Retinal pigment epithelial cell (primary cell): ENCODE results near the gene TYMS.
A peak's percentile ranks its signal among the peaks of the same experiment; 100 is the strongest.

ENCODE experiments used
- DNase-seq: peaks from one replicate; pipeline ENCODE4 v3.0.0-alpha.2; 2010; ENCODE audit warnings: low read depth
- H3K4me3 ChIP-seq: 2 replicates; pipeline ENCODE4 v1.5.1; 2011; ENCODE audit warnings: mild to moderate bottlenecking, low read length, control low read depth, moderate library complexity
- CTCF ChIP-seq: conservative IDR thresholded peaks from 2 replicates; pipeline ENCODE4 v1.5.1; 2011; ENCODE audit warnings: low read depth, low read length, control low read depth, inconsistent platforms

TYMS gene

DNA sequence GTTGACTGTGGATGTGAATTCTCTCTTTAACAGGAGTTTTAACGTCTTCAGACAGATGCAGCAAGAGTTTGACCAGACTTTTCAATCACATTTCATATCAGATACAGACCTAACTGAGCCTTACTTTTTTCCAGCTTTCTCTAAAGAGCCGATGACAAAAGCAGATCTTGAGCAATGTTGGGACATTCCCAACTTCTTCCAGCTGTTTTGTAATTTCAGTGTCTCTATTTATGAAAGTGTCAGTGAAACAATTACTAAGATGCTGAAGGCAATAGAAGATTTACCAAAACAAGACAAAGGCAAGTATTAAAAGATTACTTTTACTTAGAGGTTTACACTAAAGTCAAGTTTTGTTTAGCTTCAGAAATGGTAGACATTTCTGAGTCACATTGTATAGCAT lies 30.2 kb upstream of the TYMS start:
- no peak overlapping the region for H3K4me3 ChIP-seq
- DNase-seq: no peak
- TF ChIP-seq CTCF: no peak

- DNase-seq: no peak
- no peak for TF ChIP-seq CTCF
Measured at GRCh38 chr18:629269-630150, 27.9 kb upstream of the TYMS start.

GRCh38 chr18:631560-631959 lies 25.9 kb upstream of the TYMS start:
- TF ChIP-seq CTCF: no peak
- DNase-seq: no peak
- no peak overlapping the region for H3K4me3 ChIP-seq

More at GRCh38 chr18:629269-630150, 27.9 kb upstream of the TYMS start:
- H3K4me3 ChIP-seq: no peak overlapping the region

DNA sequence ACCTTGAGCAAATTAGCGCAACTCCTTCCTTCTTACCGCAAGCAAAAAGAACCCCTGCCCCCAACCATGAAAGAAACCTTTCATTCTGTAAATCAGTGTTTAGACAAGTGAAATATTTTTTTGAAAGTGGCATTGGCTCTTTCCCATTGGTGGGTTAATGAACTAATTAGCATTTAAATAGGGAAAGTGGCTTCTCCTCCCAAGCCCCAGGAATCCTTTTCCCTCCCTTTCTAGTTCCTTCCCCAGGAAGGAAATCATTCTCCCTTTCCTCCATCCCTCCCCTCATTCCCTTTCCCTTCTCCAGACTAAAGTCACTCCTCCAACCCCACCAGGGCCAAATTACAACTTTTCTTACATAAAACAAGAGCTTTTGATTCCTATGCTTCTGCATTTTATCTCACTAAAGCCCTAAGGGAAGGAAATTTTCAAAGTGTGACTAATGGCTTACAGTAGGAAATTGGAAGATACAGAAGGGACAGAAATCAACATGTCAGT lies 22.9 kb upstream of the TYMS start:
- DNase-seq: no peak
- no peak for TF ChIP-seq CTCF
- no peak overlapping the region for H3K4me3 ChIP-seq

DNA sequence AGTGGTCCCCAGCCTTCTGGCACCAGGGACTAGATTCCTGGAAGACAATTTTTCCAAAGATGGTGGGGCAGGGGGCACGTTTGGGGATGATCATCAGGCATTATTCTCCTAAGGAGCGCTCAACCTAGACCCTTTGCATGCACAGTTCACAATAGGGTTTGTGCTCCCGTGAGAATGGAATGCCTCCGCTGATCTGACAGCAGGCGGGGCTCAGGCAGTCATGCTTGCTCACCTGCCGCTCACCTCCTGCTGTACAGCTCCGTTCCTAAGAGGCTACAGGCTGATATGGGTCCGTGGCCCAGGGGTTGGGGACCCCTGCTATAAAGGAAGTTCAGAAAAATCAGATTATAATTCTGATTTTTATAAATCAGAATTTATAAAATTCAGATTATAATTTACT lies 22.3 kb upstream of the TYMS start:
- no peak for DNase-seq
- no peak for TF ChIP-seq CTCF
- H3K4me3 ChIP-seq: no peak overlapping the region

DNA sequence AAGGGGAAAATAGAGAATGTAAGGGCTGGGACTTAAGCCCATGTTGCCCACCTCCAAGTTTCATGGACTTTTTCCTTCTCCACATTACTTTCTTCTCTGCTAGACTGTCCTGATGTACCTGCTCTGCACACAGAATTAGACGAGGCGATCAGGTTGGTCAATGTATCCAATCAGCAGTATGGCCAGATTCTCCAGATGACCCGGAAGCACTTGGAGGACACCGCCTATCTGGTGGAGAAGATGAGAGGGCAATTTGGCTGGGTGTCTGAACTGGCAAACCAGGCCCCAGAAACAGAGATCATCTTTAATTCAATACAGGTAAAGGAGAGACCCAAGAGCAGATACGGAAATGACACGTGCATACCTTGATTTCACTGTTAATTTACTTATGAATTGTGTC lies 16.2 kb upstream of the TYMS start:
- TF ChIP-seq CTCF: no peak
- DNase-seq: no peak

DNA sequence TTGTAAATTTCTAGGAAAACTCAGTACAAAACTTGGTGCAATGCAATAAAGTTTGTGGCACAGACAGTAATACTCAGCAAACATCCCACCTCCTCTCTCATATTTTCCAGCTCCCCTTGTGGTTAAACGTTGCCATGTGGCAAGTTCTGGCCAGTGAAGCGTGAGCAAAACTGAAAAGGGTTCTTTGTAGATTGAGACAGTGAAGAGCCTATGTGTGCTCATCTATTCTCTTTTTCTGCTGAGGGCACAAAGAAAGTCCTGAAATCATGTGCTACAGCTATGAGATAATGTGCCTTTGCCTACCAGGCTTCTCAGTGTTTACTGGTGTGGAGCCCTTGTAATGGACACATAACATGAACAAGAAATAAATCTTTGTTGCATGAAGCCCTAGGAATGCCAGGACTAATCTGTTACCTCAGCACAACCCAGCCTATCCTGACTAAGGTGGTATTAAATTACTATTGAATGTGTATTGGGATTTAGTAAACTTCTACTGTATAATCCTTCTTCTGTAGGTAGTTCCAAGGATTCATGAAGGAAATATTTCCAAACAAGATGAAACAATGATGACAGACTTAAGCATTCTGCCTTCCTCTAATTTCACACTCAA lies 13.0 kb upstream of the TYMS start:
- H3K4me3 ChIP-seq: no peak overlapping the region
- no peak for DNase-seq
- TF ChIP-seq CTCF: peak; percentile 16

More for the DNA sequence above, 16.2 kb upstream of the TYMS start:
- H3K4me3 ChIP-seq: no peak overlapping the region
